ENCODE measurements around the gene STK32B. TPM values are rescaled to one million over a fixed set of nuclear protein-coding genes. Genes with fewer than 3 reads are reported as not detected.

The STK32B gene
- total RNA-seq, 1 experiment from 2014 or later: 11.6 TPM

- no peak overlapping the region for H3K4me3 ChIP-seq (ENCODE audit: low read depth in 2 of 2, low read length in 2 of 2)
- DNase-seq (ENCODE audit: low read depth, low spot score) (no peak), ATAC-seq (no peak)
- no peak overlapping the region for H3K27ac ChIP-seq (ENCODE audit: low read length)
- H3K36me3 ChIP-seq (ENCODE audit: control insufficient read depth, insufficient read depth, low read length): no peaks in the 10 kb centered on the region
- no peaks in the 10 kb centered on the region for H3K9me3 ChIP-seq (ENCODE audit: control insufficient read depth, insufficient read depth, low read depth, low read length)
- no TSS peak for BruUV-seq (replicated peaks)
- in situ Hi-C loops (cut with HindIII; ENCODE audit: low pct_unique_long_range_greater_than_20kb, low sequenced_read_pairs): no loop called here
- no peaks in the 10 kb centered on the region for H3K27me3 ChIP-seq (ENCODE audit: control insufficient read depth, insufficient read depth, low read length)
- intact Hi-C loops (cut with micrococcal nuclease; ENCODE audit: unreplicated experiment): no loop called here
- CTCF ChIA-PET: no interaction called here
- no peaks in the 10 kb centered on the region for H3K4me1 ChIP-seq (ENCODE audit: control insufficient read depth, insufficient read depth, low read length)
- TF ChIP-seq POLR2AphosphoS5 (IDR thresholded peaks at IDR 0.05; ENCODE audit: low read depth, low read length) (no peak), TCF7L2 (IDR thresholded peaks at IDR 0.05; ENCODE audit: low read depth, low read length) (no peak), REST (IDR thresholded peaks at IDR 0.05; ENCODE audit: insufficient read depth in 1 of 2, low read depth in 2 of 2, low read length in 1 of 2) (no peak), SIN3A (IDR thresholded peaks at IDR 0.05; ENCODE audit: borderline replicate concordance, insufficient read depth, low read depth, low read length) (no peak), CTCF (IDR thresholded peaks at IDR 0.05) (no peak)
- POLR2A ChIA-PET: no interaction called here
These were observed 346.8 kb downstream of the STK32B start for GRCh38 chr4:5398056-5398455.

DNA sequence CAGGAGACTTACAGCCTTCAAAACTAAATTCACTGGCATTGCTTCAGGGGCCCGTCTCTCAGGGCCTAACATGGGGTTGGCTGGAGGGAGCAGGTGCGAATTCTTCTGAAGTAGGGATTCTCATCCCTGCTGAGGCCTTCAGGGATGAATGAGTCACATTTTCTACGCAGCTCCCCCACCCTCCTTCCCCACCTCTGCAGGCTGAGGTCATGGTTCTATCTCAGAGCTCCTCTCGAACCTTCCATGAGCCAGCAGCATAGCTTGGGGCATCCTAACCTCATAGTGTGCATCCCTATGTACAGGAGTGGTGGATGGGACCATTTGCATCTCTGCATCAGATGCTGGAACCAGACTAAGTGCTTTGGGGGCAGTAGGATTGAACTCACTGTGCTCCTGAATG, 347.8 kb downstream of the STK32B start:
- CTCF ChIA-PET: no interaction called here
- ATAC-seq (no peak), DNase-seq (ENCODE audit: low read depth, low spot score) (no peak)
- POLR2A ChIA-PET: no interaction called here
- Histone ChIP-seq H3K36me3 (ENCODE audit: control insufficient read depth, insufficient read depth, low read length) (no peaks in the 10 kb centered on the region), H3K4me1 (ENCODE audit: control insufficient read depth, insufficient read depth, low read length) (no peaks in the 10 kb centered on the region), H3K27ac (ENCODE audit: low read length) (no peak overlapping the region), H3K27me3 (ENCODE audit: control insufficient read depth, insufficient read depth, low read length) (no peaks in the 10 kb centered on the region), H3K4me3 (ENCODE audit: low read depth in 2 of 2, low read length in 2 of 2) (no peak overlapping the region), H3K9me3 (ENCODE audit: control insufficient read depth, insufficient read depth, low read depth, low read length) (no peaks in the 10 kb centered on the region)
- TF ChIP-seq SIN3A (IDR thresholded peaks at IDR 0.05; ENCODE audit: borderline replicate concordance, insufficient read depth, low read depth, low read length) (no peak), TCF7L2 (IDR thresholded peaks at IDR 0.05; ENCODE audit: low read depth, low read length) (no peak), POLR2AphosphoS5 (IDR thresholded peaks at IDR 0.05; ENCODE audit: low read depth, low read length) (no peak), CTCF (IDR thresholded peaks at IDR 0.05) (no peak), REST (IDR thresholded peaks at IDR 0.05; ENCODE audit: insufficient read depth in 1 of 2, low read depth in 2 of 2, low read length in 1 of 2) (no peak)
- BruUV-seq (replicated peaks): no TSS peak
- intact Hi-C loops (cut with micrococcal nuclease; ENCODE audit: unreplicated experiment) (no loop called here), in situ Hi-C loops (cut with HindIII; ENCODE audit: low pct_unique_long_range_greater_than_20kb, low sequenced_read_pairs) (no loop called here)

All from Panc1 (cell line).